Activated naive CD4-positive, alpha-beta T cell treated with anti-CD3 and anti-CD28 coated beads, Interleukin-2, amount 10 ng/mL, durations not matched to agents 7 days and 5 days (primary cell): Measurements from ENCODE around the gene N4BP2L2.

Experiments
- CTCF ChIA-PET: fragments of 350-600 bp; sonication (Branson Sonifier 250); formaldehyde crosslinking; loops from one replicate; lab custom pipeline; 2021; ENCODE audit warnings: antibody characterized with exemption; lab: Charles Lee
- DNase-seq: peaks from one replicate; pipeline ENCODE4 v3.0.0-alpha.2; 2020
- H3K27ac Mint-ChIP-seq: one replicate; pipeline ENCODE4 v1.8.0; 2021; ENCODE audit warnings: mild to moderate bottlenecking, moderate library complexity, mixed read lengths
- H3K27me3 Mint-ChIP-seq: one replicate; pipeline ENCODE4 v1.8.0; 2021; ENCODE audit warnings: mild to moderate bottlenecking, mixed read lengths
- H3K36me3 Mint-ChIP-seq: one replicate; pipeline ENCODE4 v1.8.0; 2021; ENCODE audit warnings: mixed read lengths
- H3K4me1 Mint-ChIP-seq: one replicate; pipeline ENCODE4 v1.8.0; 2021; ENCODE audit warnings: mixed read lengths
- H3K4me3 Mint-ChIP-seq: one replicate; pipeline ENCODE4 v1.8.0; 2021; ENCODE audit warnings: mild to moderate bottlenecking, moderate library complexity, mixed read lengths
- H3K9me3 Mint-ChIP-seq: one replicate; pipeline ENCODE4 v1.8.0; 2021; ENCODE audit warnings: mixed read lengths

Gene N4BP2L2

DNA sequence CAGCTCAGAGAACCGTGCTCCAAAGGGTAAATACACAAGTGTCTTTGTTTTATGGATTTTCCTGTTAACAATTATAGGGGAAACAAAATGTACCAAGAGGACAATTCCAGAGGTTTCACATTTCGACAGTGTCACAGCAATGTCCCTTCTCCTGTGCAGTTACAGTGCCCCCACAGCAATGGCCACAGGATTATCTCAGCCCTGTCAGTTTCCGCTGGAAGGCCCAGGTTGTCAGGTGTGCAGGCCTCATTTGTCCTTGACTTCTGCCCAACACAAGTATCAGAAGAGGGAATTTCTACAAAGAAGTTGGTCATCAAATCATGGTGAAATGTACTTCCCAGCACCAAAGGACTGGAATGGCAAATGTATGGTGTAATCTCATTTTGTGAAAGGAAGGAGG lies 11.2 kb upstream of the N4BP2L2 start:
- Mint-ChIP-seq H3K4me3 (no peak overlapping the region), H3K4me1 (peaks cover 3% of the 10 kb centered on the region), H3K27me3 (peaks cover 8% of the 10 kb centered on the region), H3K27ac (no peak overlapping the region), H3K9me3 (no peaks in the 10 kb centered on the region), H3K36me3 (no peaks in the 10 kb centered on the region)
- no peak for DNase-seq
- CTCF ChIA-PET, result no interaction called here

DNA sequence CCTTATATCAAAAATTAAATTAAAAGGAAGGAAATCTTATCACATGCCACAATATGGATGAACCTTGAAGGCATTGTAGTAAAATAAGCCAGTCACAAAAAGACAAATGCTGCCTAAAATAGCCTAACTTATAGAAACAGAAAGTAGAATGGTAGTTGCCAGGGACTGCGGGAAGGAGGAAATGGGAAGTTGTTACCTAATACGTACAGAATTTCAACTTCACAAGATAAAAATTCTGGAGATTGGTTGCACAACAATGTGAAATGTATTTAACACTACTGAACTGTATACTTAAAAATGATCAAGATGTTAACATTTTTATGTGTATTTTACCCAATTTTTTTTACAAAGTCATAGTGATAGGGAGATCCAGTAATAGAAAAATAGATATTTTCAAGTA lies 10.2 kb upstream of the N4BP2L2 start:
- Mint-ChIP-seq H3K27ac (no peak overlapping the region), H3K27me3 (peaks cover 8% of the 10 kb centered on the region), H3K36me3 (no peaks in the 10 kb centered on the region), H3K4me1 (peaks cover 3% of the 10 kb centered on the region), H3K9me3 (no peaks in the 10 kb centered on the region), H3K4me3 (no peak overlapping the region)
- no peak for DNase-seq
- CTCF ChIA-PET, result no interaction called here

DNA sequence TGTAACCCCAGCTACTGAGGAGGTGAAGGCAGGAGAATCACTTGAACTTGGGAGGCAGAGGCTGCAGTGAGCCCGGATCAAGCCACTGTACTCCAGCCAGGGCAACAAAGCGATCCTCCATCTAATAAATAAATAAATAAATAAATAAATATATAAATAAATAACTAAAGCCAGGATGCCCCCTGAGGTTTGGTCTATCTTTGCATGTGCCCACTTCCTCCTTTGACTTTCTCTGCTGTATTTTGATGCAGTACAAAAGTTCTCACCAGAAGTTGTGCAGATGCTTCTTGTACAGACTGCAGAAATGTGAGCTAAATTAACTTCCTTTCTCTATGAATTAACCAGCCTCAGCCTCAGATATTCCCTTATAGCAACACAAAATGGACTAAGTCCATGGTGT lies 6.5 kb upstream of the N4BP2L2 start:
- CTCF ChIA-PET, result interaction anchor here (1.4 kb wide), 1 partner anchor 43 kb away, joined by 3 read pairs; no protein-coding TSS in a partner anchor
- H3K9me3 Mint-ChIP-seq, result no peaks in the 10 kb centered on the region
- H3K4me1 Mint-ChIP-seq, result peaks cover 3% of the 10 kb centered on the region
- H3K4me3 Mint-ChIP-seq, result no peak overlapping the region
- H3K27me3 Mint-ChIP-seq, result peaks cover 8% of the 10 kb centered on the region
- DNase-seq, result no peak
- no peak overlapping the region for H3K27ac Mint-ChIP-seq
- no peaks in the 10 kb centered on the region for H3K36me3 Mint-ChIP-seq

DNA sequence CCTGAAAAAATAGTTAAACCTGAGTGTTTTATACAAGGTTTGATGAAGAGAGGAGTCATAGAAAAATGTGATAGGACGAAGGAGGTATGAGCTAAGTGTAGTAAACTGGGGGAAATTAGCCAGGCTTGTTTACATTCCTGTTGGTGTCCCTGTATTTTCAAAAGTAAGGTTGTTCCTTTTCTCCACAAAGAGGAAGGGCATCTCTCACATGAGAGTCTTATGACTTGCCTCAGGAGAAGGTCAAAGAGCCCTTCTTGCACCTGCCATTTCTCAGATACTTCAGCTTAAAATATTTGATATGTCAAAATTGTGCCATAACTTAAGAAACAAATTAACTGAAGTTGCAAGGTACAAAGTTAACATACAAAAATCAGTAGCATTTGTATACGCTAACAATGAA lies 3.6 kb upstream of the N4BP2L2 start:
- Mint-ChIP-seq H3K36me3 (peaks cover 9% of the 10 kb centered on the region), H3K4me1 (peaks cover 15% of the 10 kb centered on the region), H3K4me3 (no peak overlapping the region), H3K9me3 (no peaks in the 10 kb centered on the region), H3K27me3 (peaks cover 6% of the 10 kb centered on the region), H3K27ac (no peak overlapping the region)
- no peak for DNase-seq
- CTCF ChIA-PET, result no interaction called here

DNA sequence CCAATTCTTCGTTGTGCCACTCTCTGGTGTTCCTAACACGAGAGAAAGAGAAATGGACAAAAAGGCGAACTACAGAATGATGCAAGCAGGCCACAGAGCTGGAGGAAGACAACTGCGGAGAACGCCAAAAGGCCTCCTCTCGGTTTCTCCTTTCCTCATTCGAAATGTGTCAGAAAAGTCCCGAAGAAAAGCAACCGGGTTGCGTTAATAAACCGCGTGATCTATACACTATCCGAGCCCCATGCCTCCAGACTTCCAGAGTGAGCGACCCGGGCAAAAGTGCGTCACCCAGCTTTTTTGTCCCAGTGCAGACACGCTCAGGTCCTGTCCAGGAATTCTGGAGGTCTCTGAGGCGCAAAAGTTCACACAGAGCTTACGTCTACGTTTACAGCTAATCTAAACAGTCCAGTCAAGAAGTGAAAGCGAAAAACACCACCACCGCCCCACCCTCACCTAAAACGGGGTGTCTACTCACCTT lies 413 bp downstream of the N4BP2L2 start:
- CTCF ChIA-PET, result interaction anchor here (1.0 to 1.4 kb wide), 4 partner anchors 43 to 536 kb away, joined by 3 to 5 read pairs (median 3); no protein-coding TSS in a partner anchor
- no peaks in the 10 kb centered on the region for H3K9me3 Mint-ChIP-seq
- H3K36me3 Mint-ChIP-seq, result peaks cover 39% of the 10 kb centered on the region
- H3K4me3 Mint-ChIP-seq, result peak overlapping the region; percentile 96
- peak overlapping the region; percentile 100 for H3K27ac Mint-ChIP-seq
- peak; percentile 84 for DNase-seq
- peaks cover 49% of the 10 kb centered on the region for H3K4me1 Mint-ChIP-seq
- peaks cover 5% of the 10 kb centered on the region for H3K27me3 Mint-ChIP-seq

DNA sequence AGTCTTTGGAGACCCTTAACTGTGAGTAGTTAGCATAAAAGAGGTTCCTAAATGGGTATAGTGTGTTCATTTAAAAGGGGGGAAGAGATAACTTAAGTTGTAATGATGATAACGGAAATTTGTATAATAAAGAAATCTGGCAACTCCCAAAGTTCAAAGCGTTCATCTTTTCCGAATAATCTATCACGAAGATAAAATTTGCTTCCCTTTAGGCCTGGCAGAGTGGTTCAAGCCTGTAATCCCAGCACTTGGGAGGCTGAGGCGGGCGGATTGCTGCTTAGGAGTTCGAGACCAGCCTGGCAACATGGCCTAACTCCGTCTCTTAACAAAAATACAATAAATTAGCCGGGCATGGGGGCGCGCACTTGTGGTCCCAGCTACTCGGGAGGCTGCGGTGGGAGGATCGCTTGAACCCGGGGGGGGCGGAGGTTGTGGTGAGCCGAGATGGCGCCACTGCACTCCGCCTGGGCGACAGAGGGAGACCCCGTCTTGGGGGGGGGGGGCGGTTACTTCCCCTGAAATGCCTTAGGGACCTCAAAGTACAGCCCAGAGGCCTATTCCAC lies 934 bp downstream of the N4BP2L2 start:
- Mint-ChIP-seq H3K4me1 (peaks cover 54% of the 10 kb centered on the region), H3K27ac (peak overlapping the region; percentile 100), H3K4me3 (peak overlapping the region; percentile 96), H3K9me3 (no peaks in the 10 kb centered on the region), H3K36me3 (peaks cover 43% of the 10 kb centered on the region), H3K27me3 (peaks cover 5% of the 10 kb centered on the region)
- peak; percentile 61 for DNase-seq
- CTCF ChIA-PET, result interaction anchor here (1.0 to 1.4 kb wide), 4 partner anchors 43 to 536 kb away, joined by 3 to 5 read pairs (median 3); no protein-coding TSS in a partner anchor

DNA sequence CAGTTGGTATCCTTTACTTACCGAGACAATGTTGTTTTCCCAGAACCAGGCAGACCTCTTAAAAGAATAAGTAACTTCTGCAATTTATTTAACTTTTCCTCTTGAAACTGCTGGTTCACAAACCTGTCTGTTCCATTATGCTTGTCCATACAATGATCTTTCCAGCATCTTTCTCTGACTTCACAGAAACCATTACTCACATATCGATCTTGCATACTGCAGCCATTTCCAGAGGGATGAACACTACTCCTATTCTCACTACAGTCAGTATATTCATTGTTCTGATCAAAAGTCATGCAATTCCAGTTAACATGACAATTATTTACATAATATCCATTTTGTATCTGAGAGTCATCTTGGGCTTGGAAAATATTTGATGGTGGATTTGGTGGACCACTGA lies 2.8 kb downstream of the N4BP2L2 start:
- peaks cover 48% of the 10 kb centered on the region for H3K36me3 Mint-ChIP-seq
- H3K4me1 Mint-ChIP-seq, result peaks cover 70% of the 10 kb centered on the region
- no peak overlapping the region for H3K4me3 Mint-ChIP-seq
- no peaks in the 10 kb centered on the region for H3K27me3 Mint-ChIP-seq
- no peaks in the 10 kb centered on the region for H3K9me3 Mint-ChIP-seq
- no peak for DNase-seq
- no peak overlapping the region for H3K27ac Mint-ChIP-seq
- CTCF ChIA-PET, result no interaction called here

DNA sequence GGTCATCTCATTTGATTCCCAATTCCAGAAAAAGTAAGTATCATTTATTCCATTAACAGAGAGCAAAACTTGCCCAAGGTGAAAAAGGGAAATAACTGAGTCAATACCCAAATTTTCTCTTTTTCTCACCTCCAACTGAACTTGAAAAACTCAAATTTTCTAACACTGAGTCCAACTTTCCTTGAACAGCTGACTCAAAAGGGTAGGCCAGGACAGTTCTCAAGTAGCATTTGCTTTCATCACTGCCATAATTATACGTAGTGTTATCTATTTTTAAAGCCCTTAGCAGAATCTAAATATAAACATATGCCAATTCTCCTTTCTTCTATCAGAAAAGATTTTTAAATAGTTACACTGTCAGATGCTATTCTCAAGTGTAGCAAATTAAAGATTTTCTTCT lies 3.5 kb downstream of the N4BP2L2 start:
- Mint-ChIP-seq H3K36me3 (peaks cover 48% of the 10 kb centered on the region), H3K4me3 (peak overlapping the region; percentile 0), H3K9me3 (no peaks in the 10 kb centered on the region), H3K27me3 (no peaks in the 10 kb centered on the region), H3K27ac (no peak overlapping the region), H3K4me1 (peaks cover 76% of the 10 kb centered on the region)
- CTCF ChIA-PET, result no interaction called here
- DNase-seq, result no peak

DNA sequence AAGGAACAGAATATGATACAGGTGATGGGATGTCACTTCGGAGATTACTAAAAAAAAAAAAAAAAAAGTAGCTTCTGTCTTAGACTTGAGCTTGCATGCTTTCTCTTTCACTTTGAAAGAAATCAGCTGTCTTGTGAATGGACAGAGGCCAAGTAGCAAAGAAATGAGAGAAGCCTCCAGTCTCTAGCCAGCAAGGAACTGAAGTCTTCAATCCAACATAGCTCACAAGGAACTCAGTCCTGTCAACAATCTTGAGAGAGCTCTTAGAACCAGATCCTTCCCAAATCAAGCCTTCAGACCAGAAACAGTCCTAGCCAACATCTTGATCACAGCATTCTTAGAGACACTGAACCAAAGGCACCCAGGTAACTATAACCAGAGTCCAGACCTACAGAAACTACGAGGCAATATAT lies 7.7 kb downstream of the N4BP2L2 start:
- no peak for DNase-seq
- CTCF ChIA-PET, result interaction anchor here (0.7 to 1.6 kb wide), 2 partner anchors 50 to 607 kb away, joined by 3 to 4 read pairs; no protein-coding TSS in a partner anchor
- peak overlapping the region; percentile 83 for H3K27ac Mint-ChIP-seq
- H3K36me3 Mint-ChIP-seq, result peaks cover 48% of the 10 kb centered on the region
- no peaks in the 10 kb centered on the region for H3K27me3 Mint-ChIP-seq
- H3K9me3 Mint-ChIP-seq, result no peaks in the 10 kb centered on the region
- H3K4me3 Mint-ChIP-seq, result peak overlapping the region; percentile 61
- peaks cover 76% of the 10 kb centered on the region for H3K4me1 Mint-ChIP-seq

DNA sequence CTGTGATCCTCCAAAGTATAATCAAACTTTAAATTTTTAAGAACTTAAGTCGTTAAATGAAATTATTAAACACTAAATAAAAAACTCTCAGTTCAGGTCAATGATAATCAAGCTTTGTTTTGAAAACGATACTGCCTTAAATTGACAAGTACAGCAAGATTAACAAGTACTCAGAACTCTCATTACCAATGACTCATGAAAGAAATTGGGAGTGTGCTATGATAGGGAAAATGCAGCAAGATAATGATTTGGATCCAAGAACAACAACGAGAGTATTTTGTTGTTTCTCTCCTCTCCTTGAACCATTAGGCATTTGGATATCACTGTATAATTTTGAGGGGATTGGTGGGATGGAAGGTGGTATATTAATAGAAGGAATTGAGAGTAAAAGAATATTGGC lies 10.2 kb downstream of the N4BP2L2 start:
- H3K4me3 Mint-ChIP-seq, result no peak overlapping the region
- no peak for DNase-seq
- H3K27me3 Mint-ChIP-seq, result no peaks in the 10 kb centered on the region
- H3K36me3 Mint-ChIP-seq, result peaks cover 43% of the 10 kb centered on the region
- CTCF ChIA-PET, result no interaction called here
- peaks cover 54% of the 10 kb centered on the region for H3K4me1 Mint-ChIP-seq
- H3K9me3 Mint-ChIP-seq, result no peaks in the 10 kb centered on the region
- no peak overlapping the region for H3K27ac Mint-ChIP-seq

DNA sequence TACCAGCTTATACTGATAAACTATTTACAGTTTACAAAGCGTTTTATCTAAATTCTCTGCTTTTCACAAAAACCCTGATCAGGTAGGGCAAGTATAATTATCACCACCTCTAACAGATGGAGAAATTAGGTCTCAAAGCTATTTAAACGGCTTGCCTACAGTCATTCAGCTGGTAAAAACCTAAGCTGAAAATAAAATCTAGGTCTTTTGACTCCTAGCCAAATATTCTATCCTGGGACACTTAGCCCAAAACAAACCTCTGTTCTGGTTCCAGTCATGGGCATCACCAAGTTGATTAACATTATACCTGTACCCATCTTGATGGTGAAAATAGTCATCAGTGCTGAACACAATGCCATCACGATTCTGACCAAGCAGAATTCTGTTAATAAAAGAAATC lies 11.4 kb downstream of the N4BP2L2 start:
- CTCF ChIA-PET, result interaction anchor here (0.7 kb wide), 1 partner anchor 73 kb away, joined by 3 read pairs; no protein-coding TSS in a partner anchor
- Mint-ChIP-seq H3K27ac (no peak overlapping the region), H3K27me3 (no peaks in the 10 kb centered on the region), H3K9me3 (no peaks in the 10 kb centered on the region), H3K4me1 (peaks cover 46% of the 10 kb centered on the region), H3K36me3 (peaks cover 42% of the 10 kb centered on the region), H3K4me3 (no peak overlapping the region)
- no peak for DNase-seq

DNA sequence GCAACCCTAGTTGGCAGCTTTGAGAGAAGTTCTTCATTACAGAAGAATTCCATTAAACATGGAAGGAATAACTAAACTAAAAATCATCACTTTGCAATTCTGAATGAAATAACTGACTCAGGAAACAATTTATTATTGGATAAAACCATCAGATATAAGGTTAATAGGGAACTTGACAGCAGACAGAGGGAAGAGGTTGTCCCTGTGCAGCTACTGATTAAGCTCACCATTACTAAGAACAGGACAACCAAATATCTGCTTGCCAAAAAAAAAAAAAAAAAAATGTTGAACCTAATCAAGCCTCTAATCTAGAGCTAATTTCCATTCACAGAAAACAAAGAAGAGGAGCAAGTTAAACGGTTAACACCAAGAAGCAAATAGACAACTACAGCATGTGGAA lies 12.8 kb downstream of the N4BP2L2 start:
- CTCF ChIA-PET, result no interaction called here
- Mint-ChIP-seq H3K4me1 (peaks cover 32% of the 10 kb centered on the region), H3K4me3 (no peak overlapping the region), H3K27ac (no peak overlapping the region), H3K9me3 (no peaks in the 10 kb centered on the region), H3K27me3 (no peaks in the 10 kb centered on the region), H3K36me3 (peaks cover 45% of the 10 kb centered on the region)
- no peak for DNase-seq

DNA sequence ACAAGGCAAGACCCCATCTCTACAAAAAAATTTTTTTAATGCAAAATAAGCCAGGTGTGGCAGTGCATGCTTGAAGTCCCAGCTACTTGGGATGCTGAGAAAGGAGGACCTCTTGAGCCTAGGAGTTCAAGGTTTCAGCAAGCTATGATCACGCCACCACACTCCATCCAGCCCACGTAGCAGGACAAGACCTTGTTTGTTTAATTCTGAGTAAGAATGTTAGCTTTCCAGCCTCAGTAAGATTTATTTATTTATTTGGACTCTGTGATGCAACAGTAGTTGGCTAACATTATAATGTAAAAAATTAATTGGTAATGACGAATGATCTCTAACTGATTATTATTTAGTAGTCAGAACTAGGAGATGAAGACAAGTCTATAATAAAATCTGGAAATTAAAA lies 23.3 kb downstream of the N4BP2L2 start:
- Mint-ChIP-seq H3K27me3 (no peaks in the 10 kb centered on the region), H3K36me3 (peaks cover 48% of the 10 kb centered on the region), H3K27ac (no peak overlapping the region), H3K4me3 (no peak overlapping the region), H3K4me1 (peaks cover 4% of the 10 kb centered on the region), H3K9me3 (no peaks in the 10 kb centered on the region)
- no peak for DNase-seq
- CTCF ChIA-PET, result no interaction called here

DNA sequence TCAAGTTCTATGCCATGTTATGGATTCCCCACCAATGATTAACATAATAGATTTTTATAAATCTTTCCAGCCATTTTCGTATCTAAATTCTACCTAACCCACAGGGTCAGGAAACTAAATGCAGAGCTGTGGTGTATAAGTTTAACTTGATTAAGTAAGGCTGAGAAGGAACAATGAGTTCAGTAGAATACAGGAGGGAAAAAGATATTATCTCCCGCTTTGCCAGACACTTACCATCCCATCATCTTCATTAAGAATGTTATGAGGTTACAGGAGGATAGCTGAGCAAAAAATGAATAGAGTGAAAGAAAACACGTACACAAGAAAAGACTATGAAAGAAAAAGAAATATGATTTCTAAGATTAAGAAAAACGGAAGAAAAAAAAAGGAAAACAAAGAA lies 27.1 kb downstream of the N4BP2L2 start:
- Mint-ChIP-seq H3K27ac (no peak overlapping the region), H3K36me3 (peaks cover 40% of the 10 kb centered on the region), H3K27me3 (no peaks in the 10 kb centered on the region), H3K4me3 (no peak overlapping the region), H3K9me3 (no peaks in the 10 kb centered on the region), H3K4me1 (peaks cover 2% of the 10 kb centered on the region)
- CTCF ChIA-PET, result interaction anchor here (0.7 kb wide), 1 partner anchor 8 kb away, joined by 3 read pairs; no protein-coding TSS in a partner anchor
- DNase-seq, result no peak

DNA sequence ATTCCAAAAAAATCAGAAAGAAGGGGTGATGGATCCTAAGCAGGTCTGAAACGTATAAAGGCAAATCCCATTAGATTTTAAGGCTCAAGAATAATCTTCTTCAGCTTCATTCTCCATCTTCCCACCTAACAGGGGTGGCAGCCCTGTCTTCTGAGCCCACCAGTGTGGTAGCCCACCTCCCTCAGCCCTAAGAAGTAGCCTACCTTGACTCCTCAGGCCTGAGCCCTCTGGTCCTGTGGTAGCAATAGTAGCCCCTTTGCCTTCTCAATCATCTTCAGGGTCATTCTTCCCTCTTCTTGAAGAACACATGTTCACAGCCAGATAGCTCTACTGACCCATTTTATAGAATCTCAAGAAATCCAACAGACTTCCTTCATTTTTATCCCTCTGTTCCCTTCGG lies 33.7 kb downstream of the N4BP2L2 start:
- no peaks in the 10 kb centered on the region for H3K9me3 Mint-ChIP-seq
- H3K27ac Mint-ChIP-seq, result no peak overlapping the region
- no peaks in the 10 kb centered on the region for H3K4me1 Mint-ChIP-seq
- H3K4me3 Mint-ChIP-seq, result no peak overlapping the region
- CTCF ChIA-PET, result no interaction called here
- peaks cover 27% of the 10 kb centered on the region for H3K36me3 Mint-ChIP-seq
- DNase-seq, result no peak
- H3K27me3 Mint-ChIP-seq, result no peaks in the 10 kb centered on the region
